ENCODE measurements around the gene TFDP2.

GRCh38 chr3:141920701-141921100 is 228.6 kb downstream of the TFDP2 start:
- TF ChIP-seq ZNF785 (CRISPR knock-in tag; IDR thresholded peaks at IDR 0.05) (no peak), PHF20 (IDR thresholded peaks at IDR 0.05; ENCODE audit: partially characterized antibody) (no peak), HDAC6 (IDR thresholded peaks at IDR 0.05; ENCODE audit: low read depth, low read length) (no peak), THRA (IDR thresholded peaks at IDR 0.05) (no peak), MED1 (CRISPR knock-in tag; IDR thresholded peaks at IDR 0.05; ENCODE audit: borderline replicate concordance) (no peak), NCOA6 (IDR thresholded peaks at IDR 0.05) (no peak), RBM39 (optimal IDR thresholded peaks at IDR 0.05; ENCODE audit: low read depth, low read length) (no peak), CTCF (IDR thresholded peaks at IDR 0.05 in 2 of 3, conservative IDR thresholded peaks at IDR 0.05 in 1 of 3; ENCODE audit: insufficient read depth in 2 of 3, low read depth in 1 of 3, low read length in 3 of 3) (no peak), POLR2A (conservative IDR thresholded peaks at IDR 0.05) (no peak)
- TF ChIP-seq, protein P1, sequence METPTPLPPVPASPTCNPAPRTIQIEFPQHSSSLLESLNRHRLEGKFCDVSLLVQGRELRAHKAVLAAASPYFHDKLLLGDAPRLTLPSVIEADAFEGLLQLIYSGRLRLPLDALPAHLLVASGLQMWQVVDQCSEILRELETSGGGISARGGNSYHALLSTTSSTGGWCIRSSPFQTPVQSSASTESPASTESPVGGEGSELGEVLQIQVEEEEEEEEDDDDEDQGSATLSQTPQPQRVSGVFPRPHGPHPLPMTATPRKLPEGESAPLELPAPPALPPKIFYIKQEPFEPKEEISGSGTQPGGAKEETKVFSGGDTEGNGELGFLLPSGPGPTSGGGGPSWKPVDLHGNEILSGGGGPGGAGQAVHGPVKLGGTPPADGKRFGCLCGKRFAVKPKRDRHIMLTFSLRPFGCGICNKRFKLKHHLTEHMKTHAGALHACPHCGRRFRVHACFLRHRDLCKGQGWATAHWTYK (CRISPR knock-in tag; IDR thresholded peaks at IDR 0.05), result no peak

All from K562 (cell line).